Peyer's patch (tissue), 4 donors: Measurements from ENCODE around the gene ROR1. TPM values are rescaled to one million over a fixed set of nuclear protein-coding genes. Genes with fewer than 3 reads are reported as not detected.

Experiments used
- DNase-seq, 3 donors: peaks; one replicate each; pipeline ENCODE4 v3.0.0-alpha.2; 2017 to 2019
- H3K27ac ChIP-seq, 4 donors: fragments of 200-600 bp; sonication (generic); one replicate each; pipeline ENCODE4 v1.5.1; 2016 to 2019
- H3K27me3 ChIP-seq, 2 donors: fragments of 200-600 bp; sonication (generic); one replicate each; pipeline ENCODE4 v1.5.1; 2019
- H3K36me3 ChIP-seq, 3 donors: fragments of 200-600 bp; sonication (generic); one replicate each; pipeline ENCODE4 v1.5.1; 2016 to 2019
- H3K4me1 ChIP-seq, 4 donors: fragments of 200-600 bp; sonication (generic); one replicate each; pipeline ENCODE4 v1.5.1; 2016 to 2019
- H3K4me3 ChIP-seq, 4 donors: fragments of 200-600 bp; sonication (generic); 1 replicate in 3 of 4; 2 replicates in 1 of 4; pipeline ENCODE4 v1.5.1; 2016 to 2019; ENCODE audit warnings: mild to moderate bottlenecking in 1 of 4
- H3K9me3 ChIP-seq, 4 donors: fragments of 200-600 bp; sonication (generic); one replicate each; pipeline ENCODE4 v1.5.1; 2016 to 2019; ENCODE audit warnings: mild to moderate bottlenecking in 1 of 4
- CTCF ChIP-seq, 6 experiments: fragments of 450-650 bp in 4 of 6; fragments of 200-600 bp in 2 of 6; sonication (generic) in 1 of 6; IDR thresholded peaks; one replicate each; pipeline ENCODE4 v1.5.1; 2017 to 2019; ENCODE audit warnings: antibody characterized with exemption in 6 of 6, mild to moderate bottlenecking in 3 of 6, moderate library complexity in 1 of 6
- POLR2A ChIP-seq, 2 donors: fragments of 450-650 bp; IDR thresholded peaks; one replicate each; pipeline ENCODE4 v1.5.1; 2017; ENCODE audit warnings: antibody characterized with exemption in 2 of 2, mild to moderate bottlenecking in 2 of 2, moderate library complexity in 2 of 2
- total RNA-seq, 4 donors: library from RNA; depleted of rRNA; stranded (reverse); fragments of >200 nt; gene quantifications; one replicate each; pipeline ENCODE4 v1.1.0, GENCODE V29; 2016

The ROR1 gene
- total RNA-seq, 4 donors from 2014 or later, result 1.2 to 7.4 (median 4.7) TPM

GRCh38 chr1:63892632-63893395 lies 119.0 kb downstream of the ROR1 start:
- Histone ChIP-seq H3K4me1 (peaks cover 0 to 4% (median 2%) of the 10 kb centered on the region in 4 donors), H3K27me3 (no peaks in the 10 kb centered on the region), H3K9me3 (no peaks in the 10 kb centered on the region), H3K36me3 (no peaks in the 10 kb centered on the region), H3K4me3 (no peak overlapping the region), H3K27ac (peak overlapping the region; percentile 27 to 84 (median 50))
- peak in 2 of 3 donors; percentile 78 to 85 for DNase-seq
- TF ChIP-seq POLR2A (IDR thresholded peaks at IDR 0.05) (no peak), CTCF (IDR thresholded peaks at IDR 0.05) (no peak)

- no peak overlapping the region for H3K4me3 ChIP-seq
- no peaks in the 10 kb centered on the region for H3K27me3 ChIP-seq
- H3K4me1 ChIP-seq, result peaks cover 0 to 4% (median 2%) of the 10 kb centered on the region in 4 donors
- H3K36me3 ChIP-seq, result no peaks in the 10 kb centered on the region
- no peaks in the 10 kb centered on the region for H3K9me3 ChIP-seq
- DNase-seq, result no peak
- TF ChIP-seq CTCF (IDR thresholded peaks at IDR 0.05) (no peak), POLR2A (IDR thresholded peaks at IDR 0.05) (no peak)
- H3K27ac ChIP-seq, result peak overlapping the region in 1 of 4 donors; percentile 84
Measured at GRCh38 chr1:63893976-63894375, 120.2 kb downstream of the ROR1 start.

GRCh38 chr1:63894627-63895265 lies 120.9 kb downstream of the ROR1 start:
- H3K36me3 ChIP-seq, result no peaks in the 10 kb centered on the region
- no peaks in the 10 kb centered on the region for H3K9me3 ChIP-seq
- no peak for TF ChIP-seq CTCF (IDR thresholded peaks at IDR 0.05)
- TF ChIP-seq POLR2A (IDR thresholded peaks at IDR 0.05), result no peak
- no peak overlapping the region for H3K4me3 ChIP-seq
- DNase-seq, result no peak
- no peak overlapping the region for H3K27ac ChIP-seq
- H3K27me3 ChIP-seq, result no peaks in the 10 kb centered on the region
- H3K4me1 ChIP-seq, result peaks cover 0 to 4% (median 2%) of the 10 kb centered on the region in 4 donors

GRCh38 chr1:63896755-63897154 lies 122.9 kb downstream of the ROR1 start:
- Histone ChIP-seq H3K4me1 (peaks cover 0 to 4% (median 2%) of the 10 kb centered on the region in 4 donors), H3K4me3 (no peak overlapping the region), H3K36me3 (no peaks in the 10 kb centered on the region), H3K27ac (no peak overlapping the region), H3K27me3 (no peaks in the 10 kb centered on the region), H3K9me3 (no peaks in the 10 kb centered on the region)
- no peak for DNase-seq
- TF ChIP-seq POLR2A (IDR thresholded peaks at IDR 0.05), result no peak
- TF ChIP-seq CTCF (IDR thresholded peaks at IDR 0.05), result no peak

GRCh38 chr1:63898428-63899196 lies 124.8 kb downstream of the ROR1 start:
- H3K36me3 ChIP-seq, result no peaks in the 10 kb centered on the region
- no peaks in the 10 kb centered on the region for H3K9me3 ChIP-seq
- DNase-seq, result no peak
- no peaks in the 10 kb centered on the region for H3K27me3 ChIP-seq
- no peak overlapping the region for H3K27ac ChIP-seq
- H3K4me1 ChIP-seq, result no peaks in the 10 kb centered on the region
- TF ChIP-seq POLR2A (IDR thresholded peaks at IDR 0.05) (no peak), CTCF (IDR thresholded peaks at IDR 0.05) (no peak)
- H3K4me3 ChIP-seq, result no peak overlapping the region
